ENCODE results near the gene EP300. TPM values are rescaled to one million over a fixed set of nuclear protein-coding genes. Genes with fewer than 3 reads are reported as not detected.
"Not testable (repeated sequence)": the region's sequence is repeated elsewhere in the genome, so short reads cannot be mapped to it uniquely, and the experiment has no call there.

EP300 gene
- total RNA-seq = 119 TPM

DNA sequence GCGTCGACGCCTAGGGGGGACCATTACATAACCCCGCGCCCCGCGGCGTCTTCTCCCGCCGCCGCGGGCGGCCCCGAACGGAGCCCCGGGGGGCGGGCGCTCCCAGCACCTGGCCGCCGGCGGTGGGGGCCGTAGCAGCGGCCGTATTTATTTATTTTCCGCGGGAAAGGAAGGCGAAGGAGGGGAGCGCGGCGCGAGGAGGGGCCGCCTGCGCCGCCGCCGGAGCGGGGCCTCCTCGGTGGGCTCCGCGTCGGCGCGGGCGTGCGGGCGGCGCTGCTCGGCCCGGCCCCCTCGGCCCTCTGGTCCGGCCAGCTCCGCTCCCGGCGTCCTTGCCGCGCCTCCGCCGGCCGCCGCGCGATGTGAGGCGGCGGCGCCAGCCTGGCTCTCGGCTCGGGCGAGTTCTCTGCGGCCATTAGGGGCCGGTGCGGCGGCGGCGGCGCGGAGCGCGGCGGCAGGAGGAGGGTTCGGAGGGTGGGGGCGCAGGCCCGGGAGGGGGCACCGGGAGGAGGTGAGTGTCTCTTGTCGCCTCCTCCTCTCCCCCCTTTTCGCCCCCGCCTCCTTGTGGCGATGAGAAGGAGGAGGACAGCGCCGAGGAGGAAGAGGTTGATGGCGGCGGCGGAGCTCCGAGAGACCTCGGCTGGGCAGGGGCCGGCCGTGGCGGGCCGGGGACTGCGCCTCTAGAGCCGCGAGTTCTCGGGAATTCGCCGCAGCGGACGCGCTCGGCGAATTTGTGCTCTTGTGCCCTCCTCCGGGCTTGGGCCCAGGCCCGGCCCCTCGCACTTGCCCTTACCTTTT lies at the start of gene EP300:
Gene EP300, plus strand, starts transcription at position 570 of the 795 bp plus-strand sequence. CDS start 413 bp downstream, outside the sequence.
- DNase-seq (ENCODE audit: low read depth in 2 of 3, low spot score in 2 of 3) = peak; percentile 65 to 95 (median 92)

GRCh38 chr22:41043722-41044121 lies 48.7 kb upstream of the EP300 start:
- no peak for DNase-seq (ENCODE audit: low read depth in 2 of 3, low spot score in 2 of 3)

GRCh38 chr22:41045575-41045974 lies 46.8 kb upstream of the EP300 start:
- not testable (repeated sequence) for DNase-seq (ENCODE audit: low read depth in 2 of 3, low spot score in 2 of 3)

- no peak for DNase-seq (ENCODE audit: low read depth in 2 of 3, low spot score in 2 of 3)
Measured at GRCh38 chr22:41047801-41048211, 44.6 kb upstream of the EP300 start.

DNA sequence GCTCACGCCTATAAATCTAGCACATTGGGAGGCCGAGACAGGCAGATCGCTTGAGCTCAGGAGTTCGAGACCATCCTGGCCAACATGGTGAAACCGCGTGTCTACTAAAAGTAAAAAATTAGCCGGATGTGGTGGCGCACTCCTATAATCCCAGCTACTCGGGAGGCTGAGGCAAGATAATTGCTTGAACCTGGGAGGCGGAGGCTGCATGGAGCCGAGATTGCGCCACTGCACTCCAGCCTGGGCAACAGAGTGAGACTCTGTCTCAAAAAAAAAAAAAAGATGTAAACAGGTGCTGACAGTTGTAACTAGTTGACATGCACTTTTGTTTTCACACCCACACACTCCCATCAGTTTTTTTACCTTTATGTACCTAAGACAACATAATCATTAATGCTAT lies 44.0 kb upstream of the EP300 start:
- DNase-seq (ENCODE audit: low read depth in 2 of 3, low spot score in 2 of 3) = not testable (repeated sequence)

GRCh38 chr22:41048791-41049717 lies 43.3 kb upstream of the EP300 start:
- no peak for DNase-seq (ENCODE audit: low read depth in 2 of 3, low spot score in 2 of 3)

DNA sequence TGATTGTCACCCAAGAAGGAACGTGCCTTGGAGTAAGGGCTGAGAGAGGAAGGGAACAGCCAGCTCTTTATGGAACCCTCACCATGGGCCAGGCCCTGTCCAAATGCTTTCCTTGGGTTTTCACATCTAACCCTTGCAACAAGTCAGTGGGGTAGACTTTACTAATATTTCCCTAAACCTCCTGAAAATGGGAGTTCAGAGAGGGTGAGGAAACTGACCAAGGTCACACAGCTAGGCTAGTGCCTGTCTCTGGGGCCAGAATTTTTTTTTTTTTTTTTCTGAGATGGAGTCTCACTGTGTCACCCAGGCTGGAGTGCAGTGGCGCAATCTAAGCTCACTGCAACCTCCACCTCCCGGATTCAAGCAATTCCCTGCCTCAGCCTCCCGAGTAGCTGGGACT lies 42.6 kb upstream of the EP300 start:
- not testable (repeated sequence) for DNase-seq (ENCODE audit: low read depth in 2 of 3, low spot score in 2 of 3)

DNA sequence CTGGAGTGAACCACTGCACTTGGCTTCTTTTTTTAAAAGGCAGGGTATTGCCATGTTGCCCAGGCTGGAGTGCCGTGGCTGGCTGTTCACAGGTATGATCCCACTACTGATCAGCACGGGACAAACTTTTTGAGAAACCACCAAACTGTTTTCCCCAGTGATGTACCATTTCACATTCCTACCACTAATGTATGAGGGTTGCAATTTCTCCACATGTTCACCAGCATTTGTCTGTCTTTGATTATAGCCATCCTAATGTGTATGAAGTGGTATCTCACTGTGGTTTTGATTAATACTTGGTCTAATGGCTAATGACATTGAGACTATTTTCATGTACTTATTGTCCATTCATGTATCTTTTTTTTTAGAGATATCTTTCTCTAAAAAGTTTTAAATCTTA lies 41.5 kb upstream of the EP300 start:
- no peak for DNase-seq (ENCODE audit: low read depth in 2 of 3, low spot score in 2 of 3)

GRCh38 chr22:41052661-41053490 lies 39.5 kb upstream of the EP300 start:
- DNase-seq (ENCODE audit: low read depth in 2 of 3, low spot score in 2 of 3) = no peak

DNA sequence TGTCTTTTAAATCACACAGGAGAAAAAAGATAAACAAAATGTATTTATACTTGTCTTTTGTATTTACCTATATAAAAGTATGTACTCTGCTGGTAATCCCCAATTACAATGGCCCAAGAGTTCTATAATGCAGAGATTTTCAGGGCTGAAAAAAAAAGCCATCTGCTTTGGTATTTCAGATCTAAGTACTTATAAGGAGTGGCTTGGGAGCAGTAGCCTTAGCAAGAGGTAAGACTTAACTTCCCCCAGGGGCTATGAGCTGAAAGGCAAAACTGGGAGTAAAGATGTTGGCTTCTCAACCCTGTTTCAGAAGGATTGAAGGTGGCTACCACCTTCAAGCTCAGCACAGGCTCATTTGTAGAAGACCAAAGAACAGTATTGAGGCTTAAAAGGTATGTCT lies 35.3 kb upstream of the EP300 start:
- no peak for DNase-seq (ENCODE audit: low read depth in 2 of 3, low spot score in 2 of 3)

- DNase-seq (ENCODE audit: low read depth in 2 of 3, low spot score in 2 of 3) = no peak
Measured at GRCh38 chr22:41062146-41062545, 30.2 kb upstream of the EP300 start.

GRCh38 chr22:41064326-41064725 lies 28.1 kb upstream of the EP300 start:
- not testable (repeated sequence) for DNase-seq (ENCODE audit: low read depth in 2 of 3, low spot score in 2 of 3)

DNA sequence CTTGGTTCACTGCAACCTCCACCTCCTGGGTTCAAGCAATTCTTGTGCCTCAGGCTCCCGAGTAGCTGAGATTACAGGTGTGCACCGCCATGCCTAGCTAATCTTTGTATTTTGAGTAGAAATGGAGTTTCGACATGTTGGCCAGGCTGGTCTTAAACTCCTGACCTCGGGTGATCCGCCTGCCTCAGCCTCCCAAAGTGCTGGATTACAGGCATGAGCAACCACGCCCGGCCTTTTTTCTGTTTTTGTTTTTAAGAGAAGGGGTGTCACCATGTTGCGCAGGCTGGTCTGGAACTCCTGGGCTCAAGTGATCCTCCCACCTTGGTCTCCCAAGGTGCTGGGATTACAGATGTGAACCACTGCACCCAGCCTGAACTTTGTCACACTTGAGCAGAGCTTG lies 26.1 kb upstream of the EP300 start:
- DNase-seq (ENCODE audit: low read depth in 2 of 3, low spot score in 2 of 3) = not testable (repeated sequence)

- not testable (repeated sequence) for DNase-seq (ENCODE audit: low read depth in 2 of 3, low spot score in 2 of 3)
Measured at GRCh38 chr22:41067968-41068367, 24.4 kb upstream of the EP300 start.

GRCh38 chr22:41070665-41071331 lies 21.6 kb upstream of the EP300 start:
- DNase-seq (ENCODE audit: low read depth in 2 of 3, low spot score in 2 of 3) = no peak

DNA sequence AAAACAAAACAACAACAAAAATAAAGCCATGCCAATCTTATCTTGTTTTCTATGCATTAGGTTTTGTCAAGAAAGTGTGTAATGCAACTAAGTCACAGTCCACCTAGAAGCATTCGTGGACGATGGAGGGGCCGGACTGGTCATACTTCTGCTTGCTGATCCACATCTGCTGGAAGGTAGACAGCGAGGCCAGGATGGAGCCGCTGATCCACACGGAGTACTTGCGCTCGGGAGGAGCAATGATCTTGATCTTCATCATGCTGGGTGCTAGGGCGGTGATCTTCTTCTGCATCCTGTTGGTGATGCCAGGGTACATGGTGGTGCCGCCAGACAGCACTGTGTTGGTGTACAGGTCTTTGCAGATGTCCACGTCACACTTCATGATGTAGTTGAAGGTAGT lies 18.3 kb upstream of the EP300 start:
- DNase-seq (ENCODE audit: low read depth in 2 of 3, low spot score in 2 of 3) = no peak

- no peak for DNase-seq (ENCODE audit: low read depth in 2 of 3, low spot score in 2 of 3)
Measured at GRCh38 chr22:41074466-41074865, 17.9 kb upstream of the EP300 start.

GRCh38 chr22:41074941-41075710 lies 17.3 kb upstream of the EP300 start:
- DNase-seq (ENCODE audit: low read depth in 2 of 3, low spot score in 2 of 3) = no peak

GRCh38 chr22:41075946-41076345 lies 16.4 kb upstream of the EP300 start:
- DNase-seq (ENCODE audit: low read depth in 2 of 3, low spot score in 2 of 3) = no peak
